Parathyroid adenoma (tissue), 2 donors: ENCODE data around the gene AMPD2.

ENCODE experiments used
- H2AFZ ChIP-seq: fragments of 300-600 bp; sonication (generic); one replicate; pipeline ENCODE4 v1.7.0; 2017; ENCODE audit warnings: antibody characterized with exemption, mild to moderate bottlenecking
- H3K27ac ChIP-seq: fragments of 300-600 bp; sonication (generic); one replicate; pipeline ENCODE4 v1.7.0; 2017
- H3K27me3 ChIP-seq: fragments of 300-600 bp; sonication (generic); one replicate; pipeline ENCODE4 v1.7.0; 2017; ENCODE audit warnings: low read length; ENCODE audit not compliant: control insufficient read depth, insufficient read depth
- H3K36me3 ChIP-seq: fragments of 300-600 bp; sonication (generic); one replicate; pipeline ENCODE4 v1.7.0; 2017; ENCODE audit warnings: low read length; ENCODE audit not compliant: control insufficient read depth, insufficient read depth
- H3K4me1 ChIP-seq: fragments of 300-600 bp; sonication (generic); one replicate; pipeline ENCODE4 v1.7.0; 2017; ENCODE audit warnings: control low read depth
- H3K4me2 ChIP-seq: fragments of 300-600 bp; sonication (generic); one replicate; pipeline ENCODE4 v1.7.0; 2017; ENCODE audit warnings: low read length
- H3K4me3 ChIP-seq: fragments of 300-600 bp; sonication (generic); one replicate; pipeline ENCODE4 v1.7.0; 2017; ENCODE audit warnings: low read depth, low read length
- H3K79me2 ChIP-seq: fragments of 300-600 bp; sonication (generic); one replicate; pipeline ENCODE4 v1.7.0; 2017; ENCODE audit warnings: control low read depth
- H3K9ac ChIP-seq: fragments of 300-600 bp; sonication (generic); one replicate; pipeline ENCODE4 v1.7.0; 2017; ENCODE audit warnings: mild to moderate bottlenecking
- H3K9me3 ChIP-seq: fragments of 300-600 bp; sonication (generic); one replicate; pipeline ENCODE4 v1.7.0; 2017; ENCODE audit warnings: low read length; ENCODE audit not compliant: control insufficient read depth
- TF ChIP-seq, protein P1 (sequence below): fragments of 300-600 bp; sonication (generic); IDR thresholded peaks from one replicate; pipeline ENCODE4 v1.7.0; 2017; ENCODE audit warnings: antibody characterized with exemption, mild to moderate bottlenecking
- donor health status: primary hyperparathyroidism.

Gene AMPD2

DNA sequence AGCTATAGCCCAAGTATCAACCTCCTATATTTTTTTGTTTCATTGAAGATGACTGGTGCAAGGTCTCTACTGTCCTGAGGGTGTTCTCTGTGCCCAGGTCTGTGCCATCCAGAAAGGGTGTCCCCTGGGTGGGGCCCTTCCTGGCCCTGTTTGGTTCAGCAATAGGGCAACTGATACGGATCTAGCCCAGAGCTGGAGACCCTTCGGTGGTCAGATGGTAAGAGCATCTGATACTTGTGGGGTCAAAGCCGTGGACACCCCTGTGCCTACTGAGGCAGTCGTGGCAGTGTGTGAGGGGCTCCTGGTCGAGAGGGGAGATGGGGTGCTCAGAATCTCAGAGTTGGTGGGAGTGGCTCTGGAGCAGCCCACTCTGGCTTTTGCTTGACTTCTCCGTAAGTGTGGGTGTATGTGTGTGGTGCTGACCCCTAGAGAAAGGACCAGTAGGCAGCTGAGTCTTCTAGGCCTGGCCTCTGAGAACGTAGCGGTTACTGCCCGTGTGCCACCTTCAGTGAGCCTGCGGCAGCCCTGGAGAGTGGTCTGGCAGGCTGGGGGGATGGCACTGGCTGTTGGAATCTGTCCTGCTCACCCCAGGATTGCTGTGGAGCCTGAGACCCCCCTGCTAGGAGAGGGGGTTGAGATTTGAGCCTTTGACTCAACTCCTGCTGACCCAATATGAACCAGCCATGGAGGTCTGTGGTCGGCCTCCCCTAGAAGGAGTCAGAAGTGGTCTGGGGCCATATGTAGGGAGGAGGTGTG, 2.7 kb downstream of the AMPD2 start:
- TF ChIP-seq, protein P1, sequence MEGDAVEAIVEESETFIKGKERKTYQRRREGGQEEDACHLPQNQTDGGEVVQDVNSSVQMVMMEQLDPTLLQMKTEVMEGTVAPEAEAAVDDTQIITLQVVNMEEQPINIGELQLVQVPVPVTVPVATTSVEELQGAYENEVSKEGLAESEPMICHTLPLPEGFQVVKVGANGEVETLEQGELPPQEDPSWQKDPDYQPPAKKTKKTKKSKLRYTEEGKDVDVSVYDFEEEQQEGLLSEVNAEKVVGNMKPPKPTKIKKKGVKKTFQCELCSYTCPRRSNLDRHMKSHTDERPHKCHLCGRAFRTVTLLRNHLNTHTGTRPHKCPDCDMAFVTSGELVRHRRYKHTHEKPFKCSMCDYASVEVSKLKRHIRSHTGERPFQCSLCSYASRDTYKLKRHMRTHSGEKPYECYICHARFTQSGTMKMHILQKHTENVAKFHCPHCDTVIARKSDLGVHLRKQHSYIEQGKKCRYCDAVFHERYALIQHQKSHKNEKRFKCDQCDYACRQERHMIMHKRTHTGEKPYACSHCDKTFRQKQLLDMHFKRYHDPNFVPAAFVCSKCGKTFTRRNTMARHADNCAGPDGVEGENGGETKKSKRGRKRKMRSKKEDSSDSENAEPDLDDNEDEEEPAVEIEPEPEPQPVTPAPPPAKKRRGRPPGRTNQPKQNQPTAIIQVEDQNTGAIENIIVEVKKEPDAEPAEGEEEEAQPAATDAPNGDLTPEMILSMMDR, result no peak
- H3K4me3 ChIP-seq, result no peak overlapping the region
- H3K27ac ChIP-seq, result no peak overlapping the region
- no peaks in the 10 kb centered on the region for H3K27me3 ChIP-seq
- no peaks in the 10 kb centered on the region for H3K4me1 ChIP-seq
- H3K9me3 ChIP-seq, result no peaks in the 10 kb centered on the region
- H3K36me3 ChIP-seq, result no peaks in the 10 kb centered on the region
- peak overlapping the region; percentile 100 for H3K4me2 ChIP-seq
- no peak overlapping the region for H2AFZ ChIP-seq
- H3K79me2 ChIP-seq, result no peaks in the 10 kb centered on the region
- H3K9ac ChIP-seq, result no peak overlapping the region

DNA sequence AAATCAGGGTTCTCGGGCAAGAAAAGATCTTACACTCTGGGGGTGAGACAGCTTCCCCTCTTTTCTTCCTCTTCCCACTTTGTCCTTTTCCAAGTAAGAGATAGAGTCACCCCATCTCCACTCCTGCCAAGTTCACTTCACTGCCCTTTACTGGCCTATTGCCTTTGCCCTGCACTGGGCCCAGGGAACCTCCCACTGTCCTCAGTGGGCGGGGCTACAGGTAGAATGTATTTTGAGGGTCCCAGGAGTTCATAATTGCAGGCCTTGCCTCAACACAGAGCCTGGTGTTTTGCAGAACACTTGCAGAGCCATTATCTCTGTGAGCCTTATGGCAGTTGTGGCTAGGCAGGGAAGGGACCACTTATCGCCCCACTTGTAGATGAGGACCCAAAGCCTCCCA, 3.3 kb downstream of the AMPD2 start:
- Histone ChIP-seq H3K9me3 (no peaks in the 10 kb centered on the region), H3K27me3 (no peaks in the 10 kb centered on the region), H3K4me2 (no peak overlapping the region), H3K27ac (no peak overlapping the region), H2AFZ (no peak overlapping the region), H3K79me2 (no peaks in the 10 kb centered on the region), H3K4me1 (no peaks in the 10 kb centered on the region), H3K4me3 (no peak overlapping the region), H3K36me3 (no peaks in the 10 kb centered on the region), H3K9ac (no peak overlapping the region)
- TF ChIP-seq, protein P1, result no peak

DNA sequence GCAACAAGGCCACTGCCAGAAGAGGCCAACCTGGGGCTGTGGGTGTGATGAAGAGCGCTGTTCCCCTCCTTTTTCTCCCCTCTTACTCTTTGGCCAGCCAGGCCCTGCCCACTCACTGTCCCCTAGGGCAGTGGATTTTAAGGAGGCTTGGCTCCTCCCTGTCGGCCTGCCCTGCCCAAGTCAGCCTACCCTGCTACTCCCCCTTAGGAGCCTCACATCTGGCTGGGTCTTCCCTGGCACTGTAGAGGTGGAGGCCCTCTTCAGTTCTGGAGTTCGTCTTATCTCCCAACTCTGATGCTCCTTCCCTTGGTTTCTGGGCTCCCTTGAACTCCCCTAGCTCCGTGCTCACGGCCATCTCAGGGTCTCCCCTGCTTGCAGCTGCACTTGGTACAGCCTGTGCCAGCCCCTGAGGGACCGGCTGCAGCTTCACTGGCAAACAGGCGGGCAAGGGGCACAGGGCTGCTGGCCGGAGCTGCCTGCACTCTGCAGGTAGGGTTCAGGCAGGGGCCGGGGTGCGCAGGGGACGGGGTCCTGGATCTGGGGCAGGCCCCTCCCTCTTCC, 4.0 kb downstream of the AMPD2 start:
- H3K4me3 ChIP-seq, result no peak overlapping the region
- no peaks in the 10 kb centered on the region for H3K36me3 ChIP-seq
- no peak overlapping the region for H3K4me2 ChIP-seq
- H2AFZ ChIP-seq, result no peak overlapping the region
- H3K9ac ChIP-seq, result no peak overlapping the region
- no peaks in the 10 kb centered on the region for H3K4me1 ChIP-seq
- TF ChIP-seq, protein P1, result no peak
- H3K79me2 ChIP-seq, result no peaks in the 10 kb centered on the region
- no peaks in the 10 kb centered on the region for H3K27me3 ChIP-seq
- H3K9me3 ChIP-seq, result no peaks in the 10 kb centered on the region
- H3K27ac ChIP-seq, result no peak overlapping the region

DNA sequence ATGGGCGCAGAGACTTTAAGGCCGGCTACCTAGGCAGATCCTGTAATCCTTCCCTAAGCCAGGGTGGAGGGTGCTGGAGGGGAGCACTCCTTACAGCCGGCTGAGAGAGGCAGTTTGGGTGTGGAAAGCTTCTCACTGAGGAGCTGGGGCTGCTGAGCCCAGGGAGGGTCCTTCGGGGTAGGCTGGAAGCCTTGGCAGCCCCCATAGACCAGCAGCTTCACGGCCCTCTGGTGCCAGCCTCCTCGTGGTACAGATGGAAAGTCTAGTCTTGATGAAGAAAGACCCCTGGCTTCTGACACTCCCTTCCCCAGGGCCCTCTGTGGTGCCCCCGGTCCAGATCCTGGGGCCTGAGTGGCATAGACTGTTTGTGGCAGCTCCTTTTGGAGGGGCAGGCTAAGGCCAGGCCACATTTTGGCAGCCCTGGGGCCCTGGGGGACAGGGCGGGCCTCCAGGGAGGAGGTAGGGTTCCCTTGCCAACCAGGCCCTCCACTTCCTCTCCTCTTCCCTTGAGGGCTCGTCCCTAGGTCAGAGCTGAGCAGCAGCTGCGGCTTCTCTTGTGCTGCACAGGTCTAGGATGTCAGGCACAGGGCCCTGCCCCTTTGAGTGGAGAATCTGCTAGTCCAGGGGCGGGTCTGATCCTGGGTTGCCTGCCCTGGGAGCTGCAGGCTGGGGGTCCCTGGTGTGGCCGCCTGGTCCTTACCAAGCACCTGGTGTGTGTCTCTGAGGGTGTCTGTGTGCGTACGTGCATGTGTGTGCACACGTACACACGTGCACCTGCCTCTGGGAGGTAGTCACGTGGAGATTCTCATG, 4.8 kb downstream of the AMPD2 start:
- H3K79me2 ChIP-seq, result no peaks in the 10 kb centered on the region
- H3K4me3 ChIP-seq, result no peak overlapping the region
- no peak overlapping the region for H2AFZ ChIP-seq
- H3K36me3 ChIP-seq, result no peaks in the 10 kb centered on the region
- H3K4me2 ChIP-seq, result no peak overlapping the region
- TF ChIP-seq, protein P1, result no peak
- H3K9ac ChIP-seq, result no peak overlapping the region
- H3K27me3 ChIP-seq, result no peaks in the 10 kb centered on the region
- H3K9me3 ChIP-seq, result no peaks in the 10 kb centered on the region
- no peak overlapping the region for H3K27ac ChIP-seq
- H3K4me1 ChIP-seq, result no peaks in the 10 kb centered on the region
